Measurements from ENCODE around the gene SENP8. TPM values are rescaled to one million over a fixed set of nuclear protein-coding genes. Genes with fewer than 3 reads are reported as not detected.

Gene SENP8
- total RNA-seq, 2 experiments from 2014 or later = 1.2 to 1.3 TPM

Other genes with a start within 250 kb of the SENP8 start
- 10 to 100 TPM; 21.8 to 24.1 TPM for gene MYO9A, start 253 bp upstream of the SENP8 start, total RNA-seq
- gene GRAMD2A, start 79.4 kb downstream of the SENP8 start, total RNA-seq = not detected
- gene PKM, start 112.8 kb downstream of the SENP8 start, total RNA-seq = 1,000 to 10,000 TPM; 1,098 to 1,149 TPM
- 10 to 100 TPM; 62.9 to 69.2 TPM for gene PARP6, start 154.2 kb downstream of the SENP8 start, total RNA-seq
- gene CELF6, start 201.8 kb downstream of the SENP8 start, total RNA-seq = 1 to 10 TPM; 1.0 to 1.2 TPM